ENCODE results near the gene SMG9. TPM values are rescaled to one million over a fixed set of nuclear protein-coding genes. Genes with fewer than 3 reads are reported as not detected.

Gene SMG9
- total RNA-seq, 4 donors from 2014 or later: 14.6 to 49.8 (median 28.0) TPM

DNA sequence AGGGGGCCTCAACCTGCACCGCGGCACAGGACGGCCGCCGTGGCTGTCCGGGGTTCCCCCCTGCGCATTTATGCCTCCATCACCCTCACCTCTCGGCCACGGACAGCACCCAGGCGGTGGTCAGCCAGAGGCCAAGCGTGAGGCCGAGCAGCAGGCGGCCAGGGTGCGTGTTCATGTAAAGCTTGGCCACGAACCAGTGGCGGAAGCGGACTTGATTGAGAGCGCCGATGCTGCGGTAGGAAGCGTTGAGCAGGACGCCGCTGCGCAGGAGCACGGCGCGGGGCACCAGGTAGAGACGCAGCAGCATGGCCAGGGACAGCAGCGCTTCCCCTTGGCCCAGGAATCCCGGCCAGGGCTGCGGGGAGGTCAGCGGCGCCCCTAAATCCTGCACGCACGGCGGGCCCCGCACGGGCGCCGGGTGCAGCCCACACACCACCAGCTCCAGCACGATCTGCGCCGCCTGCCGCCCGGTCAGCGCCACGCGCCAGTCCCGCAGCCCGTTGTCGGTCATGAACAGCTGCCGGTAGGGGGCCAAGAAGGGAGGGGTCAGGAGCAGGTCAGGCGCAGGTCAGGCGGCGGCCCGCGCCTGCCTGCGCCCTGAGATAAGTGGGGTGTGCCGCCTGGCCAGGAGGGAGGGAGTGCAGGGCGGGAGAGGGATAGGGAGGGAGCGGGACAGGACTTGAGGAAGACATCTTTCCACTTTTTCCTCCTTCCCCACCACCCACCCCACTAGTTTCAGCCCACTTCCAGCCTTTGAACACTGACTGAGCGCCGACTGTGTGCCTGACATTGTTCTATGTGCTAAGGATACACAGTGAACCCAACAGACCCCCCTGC, 19.6 kb upstream of the SMG9 start:
- Histone ChIP-seq H3K36me3 (no peaks in the 10 kb centered on the region), H3K4me3 (peak overlapping the region in 2 of 4 donors; percentile 9 to 27), H3K27ac (peak overlapping the region in 1 of 4 donors; percentile 35), H3K4me1 (peaks cover 0 to 42% (median 21%) of the 10 kb centered on the region in 4 donors), H3K9me3 (no peaks in the 10 kb centered on the region), H3K27me3 (peaks cover 0 to 18% of the 10 kb centered on the region in 2 donors)
- WGBS, 2 donors: 23 to 39% methylated on average over 34 to 43 of the region's 63 CpGs
- DNase-seq (ENCODE audit: low spot score in 2 of 2): peak in 1 of 2 donors; percentile 27
- TF ChIP-seq, protein P1, sequence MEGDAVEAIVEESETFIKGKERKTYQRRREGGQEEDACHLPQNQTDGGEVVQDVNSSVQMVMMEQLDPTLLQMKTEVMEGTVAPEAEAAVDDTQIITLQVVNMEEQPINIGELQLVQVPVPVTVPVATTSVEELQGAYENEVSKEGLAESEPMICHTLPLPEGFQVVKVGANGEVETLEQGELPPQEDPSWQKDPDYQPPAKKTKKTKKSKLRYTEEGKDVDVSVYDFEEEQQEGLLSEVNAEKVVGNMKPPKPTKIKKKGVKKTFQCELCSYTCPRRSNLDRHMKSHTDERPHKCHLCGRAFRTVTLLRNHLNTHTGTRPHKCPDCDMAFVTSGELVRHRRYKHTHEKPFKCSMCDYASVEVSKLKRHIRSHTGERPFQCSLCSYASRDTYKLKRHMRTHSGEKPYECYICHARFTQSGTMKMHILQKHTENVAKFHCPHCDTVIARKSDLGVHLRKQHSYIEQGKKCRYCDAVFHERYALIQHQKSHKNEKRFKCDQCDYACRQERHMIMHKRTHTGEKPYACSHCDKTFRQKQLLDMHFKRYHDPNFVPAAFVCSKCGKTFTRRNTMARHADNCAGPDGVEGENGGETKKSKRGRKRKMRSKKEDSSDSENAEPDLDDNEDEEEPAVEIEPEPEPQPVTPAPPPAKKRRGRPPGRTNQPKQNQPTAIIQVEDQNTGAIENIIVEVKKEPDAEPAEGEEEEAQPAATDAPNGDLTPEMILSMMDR (IDR thresholded peaks at IDR 0.05): peak; percentile 13 to 58 (median 28)
- no peak for TF ChIP-seq POLR2A (IDR thresholded peaks at IDR 0.05)
- no peak for TF ChIP-seq EP300 (IDR thresholded peaks at IDR 0.05)

DNA sequence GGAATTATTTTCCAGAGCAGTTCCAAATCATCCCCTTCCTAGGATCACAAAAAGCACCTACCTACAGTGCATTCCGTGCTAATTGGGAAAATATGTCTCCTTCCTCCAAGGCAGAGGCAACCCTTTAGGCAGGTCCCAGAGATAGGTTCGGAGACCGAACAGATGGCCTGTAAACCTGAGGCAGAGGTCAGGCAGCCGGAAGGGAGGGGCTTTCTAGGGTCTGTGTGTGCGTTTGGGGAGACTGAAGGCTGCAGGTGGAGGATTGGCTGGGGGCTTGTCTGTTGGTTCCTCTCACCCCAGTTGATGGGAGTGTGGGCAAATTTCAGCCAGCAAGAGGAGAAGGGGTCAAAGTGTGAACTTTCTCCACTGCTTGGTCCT, 19.0 kb upstream of the SMG9 start:
- no peaks in the 10 kb centered on the region for H3K9me3 ChIP-seq
- no peak overlapping the region for H3K4me3 ChIP-seq
- peaks cover 0 to 44% (median 20%) of the 10 kb centered on the region in 4 donors for H3K4me1 ChIP-seq
- H3K27me3 ChIP-seq: peaks cover 0 to 18% of the 10 kb centered on the region in 2 donors
- WGBS, 2 donors: 79 to 83% methylated on average over 5 of the region's 5 CpGs
- no peak for TF ChIP-seq POLR2A (IDR thresholded peaks at IDR 0.05)
- no peak for TF ChIP-seq EP300 (IDR thresholded peaks at IDR 0.05)
- TF ChIP-seq, protein P1 (IDR thresholded peaks at IDR 0.05): no peak
- no peaks in the 10 kb centered on the region for H3K36me3 ChIP-seq
- H3K27ac ChIP-seq: no peak overlapping the region
- DNase-seq (ENCODE audit: low spot score in 2 of 2): no peak

DNA sequence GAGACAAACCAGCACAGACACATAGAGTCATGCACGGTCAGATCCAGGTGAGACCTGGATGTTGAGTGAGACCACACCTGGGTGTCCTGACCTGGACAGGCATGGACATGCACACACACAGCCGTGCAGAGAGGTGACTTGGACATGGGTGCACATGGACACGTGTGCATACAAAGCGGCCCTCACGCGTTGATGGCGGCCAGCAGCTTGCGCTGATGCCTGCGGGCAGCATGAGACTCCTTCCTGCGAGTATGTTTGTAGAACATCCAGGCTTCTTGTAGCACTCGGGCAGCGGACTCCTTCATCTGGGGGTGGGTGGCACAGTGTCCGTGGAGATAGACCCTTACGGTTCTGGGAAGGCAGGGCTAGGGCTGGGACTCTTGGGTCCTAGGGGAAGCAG, 14.5 kb upstream of the SMG9 start:
- Histone ChIP-seq H3K4me3 (no peak overlapping the region), H3K36me3 (no peaks in the 10 kb centered on the region), H3K9me3 (no peaks in the 10 kb centered on the region), H3K27me3 (peaks cover 0 to 5% of the 10 kb centered on the region in 2 donors), H3K27ac (no peak overlapping the region), H3K4me1 (peaks cover 0 to 35% (median 15%) of the 10 kb centered on the region in 4 donors)
- TF ChIP-seq POLR2A (IDR thresholded peaks at IDR 0.05): no peak
- no peak for TF ChIP-seq EP300 (IDR thresholded peaks at IDR 0.05)
- TF ChIP-seq, protein P1 (IDR thresholded peaks at IDR 0.05): no peak
- DNase-seq (ENCODE audit: low spot score in 2 of 2): no peak
- WGBS, 2 donors: 84 to 92% methylated on average over 7 to 14 of the region's 14 CpGs

DNA sequence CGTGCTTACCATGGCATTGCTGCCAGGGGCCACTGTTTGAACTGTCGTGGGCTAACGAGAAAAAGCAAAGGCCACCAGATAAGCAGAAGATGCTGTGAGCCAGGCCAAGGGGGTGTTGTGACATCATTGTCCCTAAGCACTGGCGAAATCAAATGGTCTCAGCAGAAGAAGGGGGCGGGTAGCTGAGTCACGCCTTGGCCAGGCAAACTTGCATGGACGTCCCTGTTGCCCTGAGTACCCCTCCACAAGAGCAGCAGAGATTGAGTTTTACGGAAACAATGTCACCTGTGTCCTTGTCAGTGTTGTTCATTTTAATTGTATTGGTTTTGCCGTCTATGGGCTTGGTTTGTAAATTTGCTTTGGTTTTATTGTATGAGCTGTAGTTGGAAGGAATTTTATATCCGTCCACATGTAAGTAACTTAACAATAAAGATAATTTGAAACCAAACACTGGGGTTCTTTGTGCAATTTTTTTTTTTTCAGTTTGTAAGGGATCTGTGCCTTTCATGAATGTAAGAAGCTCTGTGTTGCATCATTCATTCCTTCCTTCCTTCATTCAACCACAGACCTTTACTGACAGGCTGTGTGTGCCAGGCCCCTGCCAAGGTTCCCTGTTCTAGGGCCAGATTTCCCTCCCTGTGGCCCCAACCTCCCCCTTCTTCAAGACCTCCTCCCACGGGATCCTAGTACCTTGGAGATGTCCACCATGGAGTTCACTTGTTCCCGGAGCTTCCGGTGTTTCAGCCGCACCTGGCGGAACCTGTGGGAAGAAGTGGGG, 13.7 kb upstream of the SMG9 start:
- H3K27me3 ChIP-seq: no peaks in the 10 kb centered on the region
- H3K27ac ChIP-seq: peak overlapping the region in 1 of 4 donors; percentile 41
- H3K4me1 ChIP-seq: peaks cover 0 to 34% (median 18%) of the 10 kb centered on the region in 4 donors
- no peak for DNase-seq (ENCODE audit: low spot score in 2 of 2)
- no peak for TF ChIP-seq EP300 (IDR thresholded peaks at IDR 0.05)
- no peak for TF ChIP-seq POLR2A (IDR thresholded peaks at IDR 0.05)
- TF ChIP-seq, protein P1 (IDR thresholded peaks at IDR 0.05): no peak
- 56 to 60% methylated on average over 15 of the region's 15 CpGs for WGBS, 2 donors
- no peaks in the 10 kb centered on the region for H3K36me3 ChIP-seq
- H3K4me3 ChIP-seq: no peak overlapping the region
- no peaks in the 10 kb centered on the region for H3K9me3 ChIP-seq

All from tibial nerve (tissue), 4 donors.